ENCODE measurements around the gene BHLHE23. TPM values are rescaled to one million over a fixed set of nuclear protein-coding genes. Genes with fewer than 3 reads are reported as not detected.

Gene BHLHE23
- total RNA-seq, 1 experiment from 2014 or later = not detected

- Histone ChIP-seq H3K9me2 (ENCODE audit: insufficient read depth) (no peaks in the 10 kb centered on the region), H4K20me1 (ENCODE audit: insufficient read depth) (no peaks in the 10 kb centered on the region), H3K4me3 (replicated peaks in 1 of 2; ENCODE audit: low read depth in 1 of 2, low read length in 2 of 2) (no peak overlapping the region), H3K4me1 (ENCODE audit: control insufficient read depth in 1 of 2, insufficient read depth in 2 of 2, low read length in 2 of 2) (no peaks in the 10 kb centered on the region), H3K4me2 (ENCODE audit: low read length) (no peak overlapping the region), H3K79me2 (ENCODE audit: insufficient read depth, low read length) (no peaks in the 10 kb centered on the region), H3K27me3 (ENCODE audit: insufficient read depth, low read length) (peaks cover 12% of the 10 kb centered on the region; the same call in 1 of the 2 replicates), H3K27ac (ENCODE audit: low read depth, low read length) (no peak overlapping the region), H3K9me3 (ENCODE audit: control insufficient read depth in 1 of 2, insufficient read depth in 1 of 2, low read depth in 1 of 2, low read length in 2 of 2) (no peaks in the 10 kb centered on the region), H2AFZ (ENCODE audit: low read depth, low read length, poor library complexity, severe bottlenecking) (no peak overlapping the region), H3K36me3 (ENCODE audit: control insufficient read depth in 1 of 2, insufficient read depth in 2 of 2, low read length in 2 of 2) (no peaks in the 10 kb centered on the region), H3K9ac (ENCODE audit: low read length) (no peak overlapping the region)
- BruUV-seq (replicated peaks) = no TSS peak
- no peak for TF ChIP-seq EZH2phosphoT487 (IDR thresholded peaks at IDR 0.05; ENCODE audit: borderline replicate concordance)
- TF ChIP-seq POLR2AphosphoS5 (IDR thresholded peaks at IDR 0.05; ENCODE audit: low read depth, low read length) = no peak
- no peak for TF ChIP-seq EGR1 (IDR thresholded peaks at IDR 0.05; ENCODE audit: low read depth)
- no peak for TF ChIP-seq ZFX (IDR thresholded peaks at IDR 0.05)
- TF ChIP-seq FOSL1 (IDR thresholded peaks at IDR 0.05; ENCODE audit: low read depth) = no peak
- no peak for TF ChIP-seq EZH2 (IDR thresholded peaks at IDR 0.05)
- TF ChIP-seq, protein P1, sequence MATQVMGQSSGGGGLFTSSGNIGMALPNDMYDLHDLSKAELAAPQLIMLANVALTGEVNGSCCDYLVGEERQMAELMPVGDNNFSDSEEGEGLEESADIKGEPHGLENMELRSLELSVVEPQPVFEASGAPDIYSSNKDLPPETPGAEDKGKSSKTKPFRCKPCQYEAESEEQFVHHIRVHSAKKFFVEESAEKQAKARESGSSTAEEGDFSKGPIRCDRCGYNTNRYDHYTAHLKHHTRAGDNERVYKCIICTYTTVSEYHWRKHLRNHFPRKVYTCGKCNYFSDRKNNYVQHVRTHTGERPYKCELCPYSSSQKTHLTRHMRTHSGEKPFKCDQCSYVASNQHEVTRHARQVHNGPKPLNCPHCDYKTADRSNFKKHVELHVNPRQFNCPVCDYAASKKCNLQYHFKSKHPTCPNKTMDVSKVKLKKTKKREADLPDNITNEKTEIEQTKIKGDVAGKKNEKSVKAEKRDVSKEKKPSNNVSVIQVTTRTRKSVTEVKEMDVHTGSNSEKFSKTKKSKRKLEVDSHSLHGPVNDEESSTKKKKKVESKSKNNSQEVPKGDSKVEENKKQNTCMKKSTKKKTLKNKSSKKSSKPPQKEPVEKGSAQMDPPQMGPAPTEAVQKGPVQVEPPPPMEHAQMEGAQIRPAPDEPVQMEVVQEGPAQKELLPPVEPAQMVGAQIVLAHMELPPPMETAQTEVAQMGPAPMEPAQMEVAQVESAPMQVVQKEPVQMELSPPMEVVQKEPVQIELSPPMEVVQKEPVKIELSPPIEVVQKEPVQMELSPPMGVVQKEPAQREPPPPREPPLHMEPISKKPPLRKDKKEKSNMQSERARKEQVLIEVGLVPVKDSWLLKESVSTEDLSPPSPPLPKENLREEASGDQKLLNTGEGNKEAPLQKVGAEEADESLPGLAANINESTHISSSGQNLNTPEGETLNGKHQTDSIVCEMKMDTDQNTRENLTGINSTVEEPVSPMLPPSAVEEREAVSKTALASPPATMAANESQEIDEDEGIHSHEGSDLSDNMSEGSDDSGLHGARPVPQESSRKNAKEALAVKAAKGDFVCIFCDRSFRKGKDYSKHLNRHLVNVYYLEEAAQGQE (IDR thresholded peaks at IDR 0.05; ENCODE audit: low read depth) = no peak
- ChIA-PET CTCF (no interaction called here), RAD21 (ENCODE audit: low non-redundant PET in 1 of 2, low total read pairs in 2 of 2, uncharacterized antibody in 2 of 2, unreplicated experiment in 2 of 2) (no interaction called here), POLR2A (no interaction called here)
- DNase-seq (ENCODE audit: low read depth, low spot score) (no peak), ATAC-seq (no peak)
- intact Hi-C loops (cut with micrococcal nuclease) = no loop called here
These were observed 19.0 kb upstream of the BHLHE23 start for GRCh38 chr20:63025534-63026331.

All from HCT116 (cell line).